GM21619 (cell line): Measurements from ENCODE around the gene KIT.

Experiments used
- ATAC-seq: cut with Tn5 transposase; IDR thresholded peaks from one replicate; pipeline ENCODE4 v1.9.1; 2021; ENCODE audit not compliant: unreplicated experiment

The KIT gene

GRCh38 chr4:54695788-54696187 is 38.0 kb downstream of the KIT start:
- no peak for ATAC-seq

GRCh38 chr4:54696649-54697048 is 38.9 kb downstream of the KIT start:
- ATAC-seq, result no peak

- ATAC-seq, result no peak
Measured at GRCh38 chr4:54700986-54701385, 43.2 kb downstream of the KIT start.

GRCh38 chr4:54703182-54703581 is 45.4 kb downstream of the KIT start:
- ATAC-seq, result no peak

- no peak for ATAC-seq
Measured at GRCh38 chr4:54707406-54707805, 49.6 kb downstream of the KIT start.

GRCh38 chr4:54708339-54709279 is 50.9 kb downstream of the KIT start:
- ATAC-seq, result no peak

- no peak for ATAC-seq
Measured at GRCh38 chr4:54709400-54709799, 51.6 kb downstream of the KIT start.

- no peak for ATAC-seq
Measured at GRCh38 chr4:54712206-54712605, 54.4 kb downstream of the KIT start.

- ATAC-seq, result no peak
Measured at GRCh38 chr4:54714631-54715030, 56.9 kb downstream of the KIT start.

GRCh38 chr4:54716478-54717065 is 58.8 kb downstream of the KIT start:
- ATAC-seq, result no peak

- ATAC-seq, result no peak
Measured at GRCh38 chr4:54717694-54718093, 59.9 kb downstream of the KIT start.

- no peak for ATAC-seq
Measured at GRCh38 chr4:54719378-54719777, 61.6 kb downstream of the KIT start.

GRCh38 chr4:54723220-54723619 is 65.5 kb downstream of the KIT start:
- ATAC-seq, result no peak

- no peak for ATAC-seq
Measured at GRCh38 chr4:54723820-54724219, 66.1 kb downstream of the KIT start.

GRCh38 chr4:54726907-54727306 is 69.2 kb downstream of the KIT start:
- ATAC-seq, result peak; percentile 55

GRCh38 chr4:54727346-54727745 is 69.6 kb downstream of the KIT start:
- ATAC-seq, result peak; percentile 44

GRCh38 chr4:54728368-54728767 is 70.6 kb downstream of the KIT start:
- no peak for ATAC-seq

GRCh38 chr4:54729256-54729655 is 71.5 kb downstream of the KIT start:
- no peak for ATAC-seq

- ATAC-seq, result no peak
Measured at GRCh38 chr4:54730581-54730980, 72.8 kb downstream of the KIT start.

GRCh38 chr4:54731552-54731951 is 73.8 kb downstream of the KIT start:
- no peak for ATAC-seq

- ATAC-seq, result no peak
Measured at GRCh38 chr4:54731976-54732375, 74.2 kb downstream of the KIT start.

- no peak for ATAC-seq
Measured at GRCh38 chr4:54737421-54737820, 79.7 kb downstream of the KIT start.
